H1 (cell line): ENCODE measurements around the gene DSCAM. TPM values are rescaled to one million over a fixed set of nuclear protein-coding genes. Genes with fewer than 3 reads are reported as not detected.

Experiments
- BACH1 ChIP-seq: IDR thresholded peaks from 2 replicates; pipeline ENCODE4 v1.6.1; 2012; ENCODE audit warnings: low read length, improper control_type of control experiment
- CHD2 ChIP-seq: IDR thresholded peaks from 2 replicates; pipeline ENCODE4 v1.6.1; 2012; ENCODE audit warnings: low read length, improper control_type of control experiment
- HDAC6 ChIP-seq: IDR thresholded peaks from one replicate; pipeline ENCODE4 v1.7.1; 2012; ENCODE audit warnings: low read depth, mild to moderate bottlenecking, inconsistent platforms, low read length, moderate library complexity
- JUND ChIP-seq: IDR thresholded peaks from 2 replicates; pipeline ENCODE4 v1.6.1; 2011; ENCODE audit warnings: mild to moderate bottlenecking, improper control_type of control experiment, low read length
- RBBP5 ChIP-seq: IDR thresholded peaks from 2 replicates; pipeline ENCODE4 v1.7.1; 2012; ENCODE audit warnings: low read depth, mild to moderate bottlenecking, inconsistent platforms, low read length, moderate library complexity, borderline replicate concordance
- polyA plus RNA-seq, 7 experiments: library from polyadenylated mRNA; depleted of rRNA in 3 of 7; stranded (reverse) in 5 of 7; unstranded in 2 of 7; fragments of >200 nt in 5 of 7; fragments of 200-250 nt in 2 of 7; gene quantifications; 1 replicate in 5 of 7; 2 replicates in 1 of 7; 4 replicates in 1 of 7; pipeline versions ENCODE4 v1.2.1 to v1.2.3, GENCODE V29; 2011 to 2013; ENCODE audit warnings: missing spikeins in 2 of 7, mixed read lengths in 2 of 7
- total RNA-seq: library from RNA; stranded (reverse); fragmentation: NEBNext Ultra II Directional; extraction: Animal tissue kit (Norgen Biotek cat#: 25700); gene quantifications from 2 replicates; pipeline ENCODE4 v1.2.1, GENCODE V29; 2021

DSCAM gene
- total and polyA plus RNA-seq, 2 of the 8 experiments (the other 6 are each of a cell fraction or from before 2014, with no cell fraction given), result 0.02 to 0.15 TPM

DNA sequence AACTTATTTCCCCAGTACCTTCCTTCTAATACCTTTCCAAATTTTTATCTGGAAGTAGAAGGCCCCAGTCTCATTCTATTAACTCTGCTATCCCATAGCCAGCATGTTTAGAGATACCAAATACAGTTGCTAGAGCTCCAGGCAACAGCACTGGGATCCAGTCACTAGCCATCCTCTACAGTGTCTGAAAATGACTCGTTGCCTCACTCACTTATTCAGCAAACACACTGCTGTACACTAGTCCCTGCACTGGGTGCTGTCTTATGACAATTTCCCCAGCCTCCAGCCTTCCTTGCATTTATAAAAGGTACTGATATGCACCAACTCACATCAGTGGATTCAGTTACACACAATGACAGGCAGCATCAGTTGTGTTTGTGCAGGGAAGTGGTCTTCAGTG lies 179.0 kb downstream of the DSCAM start (continued):
- TF ChIP-seq BACH1, result no peak
- TF ChIP-seq RBBP5, result no peak
- no peak for TF ChIP-seq JUND
- TF ChIP-seq CHD2, result no peak
- no peak for TF ChIP-seq HDAC6
- TF ChIP-seq, all 59 proteins: peak for 0
